GM18868 (cell line): ENCODE data around the gene GRK5.

Experiments used
- ATAC-seq: cut with Tn5 transposase; IDR thresholded peaks from one replicate; pipeline ENCODE4 v1.9.1; 2021; ENCODE audit warnings: mild to moderate bottlenecking, moderate library complexity; ENCODE audit not compliant: unreplicated experiment

The GRK5 gene

GRCh38 chr10:119337796-119338432 is 130.5 kb downstream of the GRK5 start:
- no peak for ATAC-seq

- ATAC-seq = no peak
Observed at GRCh38 chr10:119339109-119339508, 131.7 kb downstream of the GRK5 start.

DNA sequence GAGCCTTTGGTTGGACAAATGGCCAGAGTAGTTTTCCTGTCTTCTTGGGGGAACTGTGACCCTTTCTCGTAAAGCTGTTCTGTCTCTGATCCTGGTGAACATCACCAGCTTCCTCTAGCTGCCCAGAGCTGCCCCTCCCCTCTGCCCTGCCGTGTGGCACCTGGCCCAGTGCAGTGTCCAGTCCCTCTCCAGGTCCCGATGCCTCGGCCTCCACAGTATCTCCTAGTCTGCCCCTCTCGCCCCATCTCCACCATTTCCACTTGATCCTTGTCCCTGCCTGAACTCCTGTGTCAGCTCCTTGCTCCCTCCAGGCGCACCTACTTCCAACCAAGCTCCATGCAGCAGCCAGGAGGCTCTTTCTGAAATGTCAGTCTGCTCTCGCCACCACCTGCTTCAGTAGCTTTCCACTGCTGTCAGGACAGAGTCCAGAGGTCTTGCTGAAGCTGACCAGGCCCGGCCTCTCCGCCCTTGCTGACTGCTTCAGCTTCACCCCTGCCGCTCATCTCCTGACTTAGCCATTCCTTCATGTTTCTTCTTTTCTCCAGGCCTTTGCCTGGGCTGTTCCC is 133.6 kb downstream of the GRK5 start:
- no peak for ATAC-seq

DNA sequence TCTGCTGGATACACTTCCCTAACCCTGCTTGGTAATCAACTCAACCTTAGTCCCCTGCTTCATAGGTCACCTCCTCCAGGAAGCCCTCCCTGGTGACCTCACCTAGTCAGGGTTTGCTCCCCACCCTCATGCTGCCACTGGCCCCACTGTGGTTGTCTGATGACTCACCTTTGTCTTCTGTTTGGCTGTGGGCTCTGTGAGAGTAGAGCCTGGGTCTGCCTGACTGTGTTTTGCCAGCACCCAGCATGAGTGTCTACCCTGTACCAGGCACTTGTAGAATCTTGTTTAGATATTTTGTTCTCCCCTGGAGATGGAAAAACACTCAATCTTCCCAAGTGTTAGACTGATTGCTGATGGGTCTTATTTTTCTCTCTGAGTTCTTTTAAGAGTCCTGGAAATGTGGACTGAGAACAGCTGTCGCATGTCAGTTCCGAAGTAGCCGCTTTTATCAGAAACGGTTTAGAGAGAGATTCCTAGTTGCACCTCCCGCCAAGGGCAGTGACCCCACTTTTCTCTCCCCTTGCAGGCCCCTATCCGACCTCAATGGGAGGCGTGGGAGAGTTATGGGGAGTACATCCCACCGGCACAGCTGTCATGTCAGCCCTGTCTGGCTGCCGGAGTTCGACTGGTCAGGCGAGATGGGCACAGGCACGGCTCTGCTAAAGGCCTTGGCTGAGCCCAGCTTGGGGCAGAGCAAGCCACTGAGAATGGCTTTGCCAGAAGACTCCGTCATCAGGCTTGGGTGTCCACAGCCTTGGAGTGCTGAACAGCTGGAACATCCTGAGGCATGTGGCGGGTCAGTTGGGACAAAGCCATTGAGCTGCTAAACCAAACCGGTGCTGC is 134.3 kb downstream of the GRK5 start:
- ATAC-seq = peak; percentile 70

GRCh38 chr10:119342335-119342734 is 135.0 kb downstream of the GRK5 start:
- no peak for ATAC-seq

- no peak for ATAC-seq
Observed at GRCh38 chr10:119343011-119343601, 135.7 kb downstream of the GRK5 start.

- ATAC-seq = no peak
Observed at GRCh38 chr10:119344381-119344780, 137.0 kb downstream of the GRK5 start.

- no peak for ATAC-seq
Observed at GRCh38 chr10:119346095-119346832, 138.9 kb downstream of the GRK5 start.

GRCh38 chr10:119347181-119347974 is 140.0 kb downstream of the GRK5 start:
- ATAC-seq = no peak

DNA sequence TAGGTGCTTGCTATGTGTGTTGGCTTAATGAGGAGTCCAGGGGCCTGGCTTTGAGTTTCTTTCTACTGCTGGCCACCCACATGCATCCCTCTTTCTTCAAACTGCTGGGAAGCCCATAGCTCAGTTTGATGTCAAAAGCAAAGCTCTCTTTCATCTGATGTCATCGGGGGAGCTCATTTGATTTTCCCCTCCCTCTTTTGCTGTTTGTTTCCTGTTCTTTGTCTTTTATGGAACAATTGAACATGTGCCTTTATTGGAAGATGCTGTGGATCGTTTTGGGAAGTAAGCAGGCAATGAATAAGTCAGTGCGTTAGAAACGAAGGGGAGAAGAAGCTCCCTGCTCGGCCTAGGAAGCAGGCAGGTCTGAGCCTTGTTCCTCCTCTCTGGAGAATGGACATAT is 140.7 kb downstream of the GRK5 start:
- no peak for ATAC-seq

- no peak for ATAC-seq
Observed at GRCh38 chr10:119348516-119349240, 141.3 kb downstream of the GRK5 start.

- no peak for ATAC-seq
Observed at GRCh38 chr10:119349341-119349740, 142.0 kb downstream of the GRK5 start.

GRCh38 chr10:119349937-119350501 is 142.6 kb downstream of the GRK5 start:
- no peak for ATAC-seq

- no peak for ATAC-seq
Observed at GRCh38 chr10:119350502-119351097, 143.2 kb downstream of the GRK5 start.

GRCh38 chr10:119351189-119351588 is 143.8 kb downstream of the GRK5 start:
- ATAC-seq = no peak

- no peak for ATAC-seq
Observed at GRCh38 chr10:119352042-119352441, 144.7 kb downstream of the GRK5 start.

- no peak for ATAC-seq
Observed at GRCh38 chr10:119352807-119353206, 145.4 kb downstream of the GRK5 start.

GRCh38 chr10:119353421-119353820 is 146.1 kb downstream of the GRK5 start:
- ATAC-seq = no peak

DNA sequence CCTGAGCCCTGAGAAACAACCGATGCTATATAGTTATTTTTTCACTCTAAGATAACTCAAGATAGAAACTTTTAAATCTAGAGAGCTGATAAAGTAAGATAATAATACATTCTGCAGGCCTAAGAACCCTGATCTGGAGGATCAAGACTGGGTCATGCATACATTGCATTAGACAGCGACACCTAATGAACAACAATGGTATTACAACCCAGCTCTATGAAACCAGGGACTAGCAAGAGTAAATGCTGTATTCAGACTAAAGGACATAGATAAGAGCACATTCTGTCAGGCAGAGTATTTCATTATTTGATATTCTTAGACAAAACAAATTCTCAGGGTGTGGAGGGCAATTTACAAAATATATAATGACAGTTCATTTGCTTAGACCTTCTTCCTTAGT is 148.6 kb downstream of the GRK5 start:
- ATAC-seq = no peak
